Measurements from ENCODE around the gene ANAPC16. TPM values are rescaled to one million over a fixed set of nuclear protein-coding genes. Genes with fewer than 3 reads are reported as not detected.

ANAPC16 gene
- polyA plus RNA-seq, 2 of the 4 experiments (the other 2 are of a cell fraction) = 75.1 to 165 TPM

- 93% methylated on average over 13 of the region's 13 CpGs for WGBS (ENCODE audit: missing lambda C conversion rate)
- Histone ChIP-seq H3K27ac (peak overlapping the region; percentile 50 to 100; a peak in 4 of 6 replicates), H3K9me3 (no peaks in the 10 kb centered on the region), H3K4me3 (no peak overlapping the region), H3K4me2 (no peak overlapping the region), H3K4me1 (peaks cover 27% of the 10 kb centered on the region)
- no peak for FAIRE-seq
- no peak for ATAC-seq
- no peak for TF ChIP-seq FOXS1 (CRISPR knock-in tag; IDR thresholded peaks at IDR 0.05)
- no peak for TF ChIP-seq PHF8 (IDR thresholded peaks at IDR 0.05; ENCODE audit: borderline replicate concordance, low read depth)
- no peak for TF ChIP-seq TP53 (CRISPR knock-in tag; IDR thresholded peaks at IDR 0.05)
- TF ChIP-seq USF2 (IDR thresholded peaks at IDR 0.05) = no peak
- TF ChIP-seq BHLHE40 (IDR thresholded peaks at IDR 0.05; ENCODE audit: low read depth, low read length) = no peak
- TF ChIP-seq NPAS2 (CRISPR knock-in tag; IDR thresholded peaks at IDR 0.05; ENCODE audit: borderline replicate concordance) = no peak
- TF ChIP-seq EP300 (IDR thresholded peaks at IDR 0.05) = no peak
- TF ChIP-seq ESRRA (IDR thresholded peaks at IDR 0.05; ENCODE audit: borderline replicate concordance, low read length) = no peak
- TF ChIP-seq NR3C1 (IDR thresholded peaks at IDR 0.05) = no peak
- no peak for TF ChIP-seq JUN (IDR thresholded peaks at IDR 0.05)
- no peak for TF ChIP-seq FOSB (CRISPR knock-in tag; IDR thresholded peaks at IDR 0.05)
- TF ChIP-seq PBX3 (IDR thresholded peaks at IDR 0.05) = no peak
- TF ChIP-seq RCOR1 (IDR thresholded peaks at IDR 0.05; ENCODE audit: low read depth, low read length) = no peak
- no peak for TF ChIP-seq RARB (CRISPR knock-in tag; IDR thresholded peaks at IDR 0.05)
- DNase-seq (ENCODE audit: low read depth in 1 of 2, low spot score in 1 of 2) = no peak
- POLR2A ChIA-PET = interaction anchor here (1.6 kb wide), 1 partner anchor 37 kb away, joined by 3 read pairs; no protein-coding TSS in a partner anchor
- CTCF ChIA-PET = interaction anchor here (1.2 to 3.1 kb wide), 6 partner anchors 27 to 924 kb away, joined by 3 to 10 read pairs (median 4); no protein-coding TSS in a partner anchor
These were observed 22.8 kb downstream of the ANAPC16 start for GRCh38 chr10:72238392-72239175.

- POLR2A ChIA-PET = interaction anchor here (3.6 kb wide), 1 partner anchor 34 kb away, joined by 15 read pairs; the partner anchor contains the start of gene DDIT4
- peaks cover 35% of the 10 kb centered on the region for H3K4me1 ChIP-seq
- no peak overlapping the region for H3K4me2 ChIP-seq
- WGBS (ENCODE audit: missing lambda C conversion rate) = 65% methylated on average over 1 of the region's 1 CpG
- CTCF ChIA-PET = interaction anchor here (1.0 to 3.1 kb wide), 3 partner anchors 35 to 191 kb away, joined by 3 to 10 read pairs (median 7); partner anchors contain the start of gene DDIT4
- TF ChIP-seq POLR2AphosphoS2 (conservative IDR thresholded peaks at IDR 0.05; ENCODE audit: low read length) (no peak), HOXB13 (CRISPR knock-in tag; IDR thresholded peaks at IDR 0.05; ENCODE audit: low read depth) (no peak), BCL3 (IDR thresholded peaks at IDR 0.05) (no peak), ESRRA (IDR thresholded peaks at IDR 0.05; ENCODE audit: borderline replicate concordance, low read length) (no peak)
- DNase-seq (ENCODE audit: low read depth in 1 of 2, low spot score in 1 of 2) = no peak
- no peaks in the 10 kb centered on the region for H3K9me3 ChIP-seq
- ATAC-seq = no peak
- peak overlapping the region; percentile 50 to 100; a peak in 5 of 6 replicates for H3K27ac ChIP-seq
- no peak overlapping the region for H3K4me3 ChIP-seq
- no peak for FAIRE-seq
These were observed 23.6 kb downstream of the ANAPC16 start for GRCh38 chr10:72239409-72239808.

- POLR2A ChIA-PET = interaction anchor here (0.9 to 3.6 kb wide), 2 partner anchors 12 to 33 kb away, joined by 4 to 15 read pairs; partner anchors contain the start of gene DDIT4
- Histone ChIP-seq H3K27ac (peak overlapping the region; percentile 99 to 100; a peak in 4 of 6 replicates), H3K4me1 (peaks cover 45% of the 10 kb centered on the region), H3K9me3 (no peaks in the 10 kb centered on the region), H3K4me3 (no peak overlapping the region), H3K4me2 (no peak overlapping the region)
- ATAC-seq = no peak
- CTCF ChIA-PET = interaction anchor here (0.7 to 2.1 kb wide), 3 partner anchors 24 to 192 kb away, joined by 3 to 7 read pairs (median 3); partner anchors contain the start of gene DDIT4
- no peak for FAIRE-seq
- no peak for TF ChIP-seq CHD2 (IDR thresholded peaks at IDR 0.05; ENCODE audit: low read length, partially characterized antibody)
- TF ChIP-seq FOXS1 (CRISPR knock-in tag; IDR thresholded peaks at IDR 0.05) = no peak
- TF ChIP-seq HOXB13 (CRISPR knock-in tag; IDR thresholded peaks at IDR 0.05; ENCODE audit: low read depth) = no peak
- TF ChIP-seq NFE2L2 (conservative IDR thresholded peaks at IDR 0.05; ENCODE audit: low read length) = no peak
- no peak for TF ChIP-seq MAX (IDR thresholded peaks at IDR 0.05)
- TF ChIP-seq BCL3 (IDR thresholded peaks at IDR 0.05) = no peak
- no peak for TF ChIP-seq RAD21 (conservative IDR thresholded peaks at IDR 0.05 in 1 of 2, IDR thresholded peaks at IDR 0.05 in 1 of 2)
- TF ChIP-seq SREBF2 (IDR thresholded peaks at IDR 0.05) = no peak
- no peak for TF ChIP-seq CTCF (IDR thresholded peaks at IDR 0.05)
- TF ChIP-seq ZSCAN20 (CRISPR knock-in tag; IDR thresholded peaks at IDR 0.05) = no peak
- WGBS (ENCODE audit: missing lambda C conversion rate) = 93% methylated on average over 7 of the region's 7 CpGs
- no peak for DNase-seq (ENCODE audit: low read depth in 1 of 2, low spot score in 1 of 2)
These were observed 24.6 kb downstream of the ANAPC16 start for GRCh38 chr10:72240371-72240770.

Measured in A549 (cell line).